Liver (tissue), 9 donors: ENCODE measurements around the gene VWA3B. TPM values are rescaled to one million over a fixed set of nuclear protein-coding genes. Genes with fewer than 3 reads are reported as not detected.

Source experiments
- DNase-seq: peaks from one replicate; pipeline ENCODE4 v3.0.0-alpha.2; 2017; ENCODE audit warnings: low spot score
- H3K27ac ChIP-seq, 2 donors: one replicate each; pipeline ENCODE4 v1.7.0; 2013; ENCODE audit warnings: inconsistent platforms in 2 of 2, low read length in 2 of 2, control low read depth in 1 of 2, low read depth in 1 of 2, mild to moderate bottlenecking in 1 of 2
- H3K27me3 ChIP-seq, 4 donors: one replicate each; pipeline versions ENCODE4 v1.6.1 to v1.7.0; 2013; ENCODE audit warnings: low read length in 3 of 4, inconsistent platforms in 1 of 4, mild to moderate bottlenecking in 1 of 4, moderate library complexity in 1 of 4; ENCODE audit not compliant: control insufficient read depth in 4 of 4, insufficient read depth in 4 of 4
- H3K36me3 ChIP-seq, 4 donors: one replicate each; pipeline versions ENCODE4 v1.6.1 to v1.7.0; 2013; ENCODE audit warnings: low read length in 3 of 4, mild to moderate bottlenecking in 3 of 4, low read depth in 1 of 4, moderate library complexity in 1 of 4; ENCODE audit not compliant: control insufficient read depth in 4 of 4, insufficient read depth in 3 of 4
- H3K4me1 ChIP-seq, 4 donors: one replicate each; pipeline versions ENCODE4 v1.6.1 to v1.7.0; 2013; ENCODE audit warnings: low read length in 3 of 4, mild to moderate bottlenecking in 3 of 4, moderate library complexity in 1 of 4; ENCODE audit not compliant: control insufficient read depth in 4 of 4, insufficient read depth in 4 of 4
- H3K4me3 ChIP-seq, 3 donors: one replicate each; pipeline versions ENCODE4 v1.6.1 to v1.7.0; 2013; ENCODE audit warnings: low read length in 3 of 3, control low read depth in 1 of 3, low read depth in 1 of 3, mild to moderate bottlenecking in 1 of 3
- H3K9ac ChIP-seq, 2 donors: one replicate each; pipeline ENCODE4 v1.7.0; 2013; ENCODE audit warnings: low read length in 2 of 2, mild to moderate bottlenecking in 2 of 2, moderate library complexity in 2 of 2, control low read depth in 1 of 2, low read depth in 1 of 2
- H3K9me3 ChIP-seq, 4 donors: one replicate each; pipeline versions ENCODE4 v1.6.1 to v1.7.0; 2013; ENCODE audit warnings: low read length in 3 of 4; ENCODE audit not compliant: control insufficient read depth in 4 of 4
- ATF3 ChIP-seq: IDR thresholded peaks from 2 replicates; pipeline ENCODE4 v1.6.1; 2016; ENCODE audit warnings: antibody characterized with exemption
- EGR1 ChIP-seq, 2 donors: IDR thresholded peaks; 2 replicates each; pipeline ENCODE4 v1.6.1; 2016 to 2018; ENCODE audit warnings: antibody characterized with exemption in 2 of 2, low read depth in 2 of 2
- FOXA2 ChIP-seq: IDR thresholded peaks from 2 replicates; pipeline ENCODE4 v1.6.1; 2016; ENCODE audit warnings: antibody characterized with exemption
- HNF4A ChIP-seq, 2 donors: conservative IDR thresholded peaks; 2 replicates each; pipeline ENCODE4 v1.6.1; 2016; ENCODE audit warnings: antibody characterized with exemption in 2 of 2, mild to moderate bottlenecking in 2 of 2
- HNF4G ChIP-seq: IDR thresholded peaks from 2 replicates; pipeline ENCODE4 v1.6.1; 2016; ENCODE audit warnings: antibody characterized with exemption
- MAX ChIP-seq: IDR thresholded peaks from 2 replicates; pipeline ENCODE4 v1.6.1; 2016; ENCODE audit warnings: antibody characterized with exemption
- NR2F2 ChIP-seq: IDR thresholded peaks from 2 replicates; pipeline ENCODE4 v1.6.1; 2016; ENCODE audit warnings: antibody characterized with exemption
- RAD21 ChIP-seq, 2 donors: IDR thresholded peaks; 2 replicates each; pipeline ENCODE4 v1.6.1; 2016; ENCODE audit warnings: antibody characterized with exemption in 2 of 2, mild to moderate bottlenecking in 2 of 2
- REST ChIP-seq: IDR thresholded peaks from 2 replicates; pipeline ENCODE4 v1.6.1; 2016; ENCODE audit warnings: antibody characterized with exemption, mild to moderate bottlenecking
- RXRA ChIP-seq, 2 donors: IDR thresholded peaks; 2 replicates each; pipeline ENCODE4 v1.6.1; 2017 to 2018; ENCODE audit warnings: antibody characterized with exemption in 2 of 2, mild to moderate bottlenecking in 1 of 2
- SP1 ChIP-seq: IDR thresholded peaks from 2 replicates; pipeline ENCODE4 v1.6.1; 2018; ENCODE audit warnings: antibody characterized with exemption, mild to moderate bottlenecking
- TAF1 ChIP-seq: conservative IDR thresholded peaks from 2 replicates; pipeline ENCODE4 v1.6.1; 2016; ENCODE audit warnings: antibody characterized with exemption, mild to moderate bottlenecking
- YY1 ChIP-seq: IDR thresholded peaks from 2 replicates; pipeline ENCODE4 v1.6.1; 2016; ENCODE audit warnings: antibody characterized with exemption, mild to moderate bottlenecking
- ZBTB33 ChIP-seq: IDR thresholded peaks from 2 replicates; pipeline ENCODE4 v1.6.1; 2016; ENCODE audit warnings: antibody characterized with exemption
- WGBS: extraction: QIAGEN DNeasy Blood & Tissue Kit; methylation state at CpG from one replicate; pipeline ENCODE4 v1.1.7; 2013; 5-methylcytosine and 5-hydroxymethylcytosine counted together
- polyA plus RNA-seq, 2 donors: library from polyadenylated mRNA; stranded (reverse) in 1 of 2; unstranded in 1 of 2; fragments of 200-250 nt in 1 of 2; fragments of >200 nt in 1 of 2; fragmentation: Nextera tagmentation in 1 of 2; extraction: Ambion mirVana in 1 of 2; gene quantifications; one replicate each; pipeline versions ENCODE4 v1.2.1 to v1.2.3, GENCODE V29; 2013 to 2015
- total RNA-seq, 2 donors: library from RNA; depleted of rRNA; stranded (reverse); fragments of >200 nt; gene quantifications; one replicate each; pipeline ENCODE4 v1.2.3, GENCODE V29; 2014
- donor health status: healthy.
- donor health status: healthy.
- donor health status: healthy.
- donor health status: healthy.
- donor health status: healthy.

The VWA3B gene
- total and polyA plus RNA-seq, 4 donors, result 0.08 TPM; not detected in 3

- TF ChIP-seq ZBTB33 (no peak), RAD21 (IDR thresholded peaks at IDR 0.05) (no peak), SP1 (peak; percentile 18)
- H3K9me3 ChIP-seq, result no peaks in the 10 kb centered on the region
- no peak overlapping the region for H3K4me3 ChIP-seq
- 49% methylated on average over 18 of the region's 18 CpGs for WGBS
- H3K27me3 ChIP-seq, result no peaks in the 10 kb centered on the region
- H3K4me1 ChIP-seq, result peaks cover 0 to 13% (median 2%) of the 10 kb centered on the region in 4 donors
- no peaks in the 10 kb centered on the region for H3K36me3 ChIP-seq
- H3K27ac ChIP-seq, result no peak overlapping the region
- DNase-seq, result no peak
- no peak overlapping the region for H3K9ac ChIP-seq
Observed at GRCh38 chr2:98280376-98281102, 193.6 kb downstream of the VWA3B start.

GRCh38 chr2:98281607-98282006, 194.6 kb downstream of the VWA3B start:
- WGBS, result 91% methylated on average over 6 of the region's 6 CpGs

More at GRCh38 chr2:98281607-98282006, 194.6 kb downstream of the VWA3B start:
- Histone ChIP-seq H3K27ac (no peak overlapping the region), H3K4me1 (peaks cover 0 to 13% (median 2%) of the 10 kb centered on the region in 4 donors), H3K9ac (no peak overlapping the region), H3K9me3 (peaks cover 0 to 4% (median 0%) of the 10 kb centered on the region in 4 donors), H3K36me3 (no peaks in the 10 kb centered on the region), H3K27me3 (no peaks in the 10 kb centered on the region), H3K4me3 (no peak overlapping the region)
- DNase-seq, result no peak
- TF ChIP-seq RAD21 (IDR thresholded peaks at IDR 0.05) (no peak), HNF4G (no peak), NR2F2 (no peak), TAF1 (no peak), EGR1 (IDR thresholded peaks at IDR 0.05; ENCODE audit: low read depth in 2 of 2) (no peak), HNF4A (conservative IDR thresholded peaks at IDR 0.05) (no peak), ATF3 (no peak), YY1 (no peak), REST (no peak), RXRA (IDR thresholded peaks at IDR 0.05) (no peak), MAX (no peak), FOXA2 (no peak), SP1 (no peak)
